ENCODE measurements around the gene ITPR2.
"Not testable (repeated sequence)": the region's sequence is repeated elsewhere in the genome, so short reads cannot be mapped to it uniquely, and the experiment has no call there.

The ITPR2 gene

GRCh38 chr12:26870491-26871419 lies 37.8 kb upstream of the ITPR2 start:
- TF ChIP-seq CTCF (IDR thresholded peaks at IDR 0.05; ENCODE audit: low read depth, low read length, missing control alignments), result no peak
- H3K4me3 ChIP-seq (ENCODE audit: low read depth, low read length), result no peak overlapping the region
- peak; percentile 43 for DNase-seq (ENCODE audit: low read depth)

GRCh38 chr12:26869908-26870459 lies 37.0 kb upstream of the ITPR2 start:
- TF ChIP-seq CTCF (IDR thresholded peaks at IDR 0.05; ENCODE audit: low read depth, low read length, missing control alignments), result no peak
- no peak for DNase-seq (ENCODE audit: low read depth)

GRCh38 chr12:26869104-26869494 lies 36.1 kb upstream of the ITPR2 start:
- no peak for DNase-seq (ENCODE audit: low read depth)
- no peak for TF ChIP-seq CTCF (IDR thresholded peaks at IDR 0.05; ENCODE audit: low read depth, low read length, missing control alignments)
- no peak overlapping the region for H3K4me3 ChIP-seq (ENCODE audit: low read depth, low read length)

More at GRCh38 chr12:26869908-26870459, 37.0 kb upstream of the ITPR2 start:
- H3K4me3 ChIP-seq (ENCODE audit: low read depth, low read length), result no peak overlapping the region

DNA sequence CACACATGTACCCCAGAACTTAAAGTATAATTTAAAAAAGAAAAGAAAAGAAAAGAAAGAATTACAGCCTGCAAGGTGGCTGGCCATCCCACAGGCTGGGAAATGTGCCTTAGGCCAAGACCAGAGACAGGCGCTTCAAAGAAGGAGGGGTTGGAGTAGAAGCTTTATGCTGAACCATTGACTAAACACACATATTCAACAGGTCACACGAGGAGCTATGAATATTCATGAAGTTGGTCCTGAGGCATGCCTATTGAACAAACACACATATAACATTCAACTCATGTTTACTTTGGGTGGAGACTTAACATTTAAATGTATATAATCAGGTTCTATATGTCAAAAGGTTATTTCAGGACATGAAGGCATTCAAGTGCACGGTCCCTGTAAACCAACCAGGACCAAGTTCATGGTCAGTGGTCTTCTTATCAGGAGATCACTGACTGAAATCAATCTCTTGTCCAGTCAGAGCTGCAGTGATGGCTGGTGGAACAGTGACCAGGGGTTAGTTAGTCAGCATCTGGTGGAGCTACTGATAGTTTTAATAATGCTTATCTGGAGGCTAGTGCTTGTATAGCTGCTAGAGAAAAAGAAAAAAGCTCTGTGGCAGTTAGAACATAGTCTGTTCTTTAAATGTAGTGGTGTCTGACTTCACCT lies 35.6 kb upstream of the ITPR2 start:
- TF ChIP-seq CTCF (IDR thresholded peaks at IDR 0.05; ENCODE audit: low read depth, low read length, missing control alignments), result no peak
- H3K4me3 ChIP-seq (ENCODE audit: low read depth, low read length), result no peak overlapping the region
- DNase-seq (ENCODE audit: low read depth), result no peak

DNA sequence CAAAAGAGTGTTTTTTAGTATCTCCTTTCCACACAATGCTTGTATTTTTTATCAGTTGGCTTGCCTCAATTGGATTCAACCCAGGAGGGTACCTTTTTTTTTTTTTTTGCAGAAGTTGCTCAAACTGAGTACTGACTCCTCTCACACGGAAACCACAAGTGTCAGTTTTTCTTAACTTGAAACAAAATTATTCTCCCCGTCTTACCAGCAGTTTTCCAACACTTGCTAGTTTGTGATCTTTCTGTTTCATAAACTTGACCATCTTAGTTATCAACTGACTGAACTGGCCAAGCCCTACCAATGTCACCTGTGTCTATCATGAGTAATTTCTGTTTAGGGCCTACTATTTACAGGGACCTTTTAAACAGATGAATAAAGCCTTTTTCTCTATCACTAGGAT lies 34.1 kb upstream of the ITPR2 start:
- no peak for TF ChIP-seq CTCF (IDR thresholded peaks at IDR 0.05; ENCODE audit: low read depth, low read length, missing control alignments)
- DNase-seq (ENCODE audit: low read depth), result peak; percentile 76
- no peak overlapping the region for H3K4me3 ChIP-seq (ENCODE audit: low read depth, low read length)

DNA sequence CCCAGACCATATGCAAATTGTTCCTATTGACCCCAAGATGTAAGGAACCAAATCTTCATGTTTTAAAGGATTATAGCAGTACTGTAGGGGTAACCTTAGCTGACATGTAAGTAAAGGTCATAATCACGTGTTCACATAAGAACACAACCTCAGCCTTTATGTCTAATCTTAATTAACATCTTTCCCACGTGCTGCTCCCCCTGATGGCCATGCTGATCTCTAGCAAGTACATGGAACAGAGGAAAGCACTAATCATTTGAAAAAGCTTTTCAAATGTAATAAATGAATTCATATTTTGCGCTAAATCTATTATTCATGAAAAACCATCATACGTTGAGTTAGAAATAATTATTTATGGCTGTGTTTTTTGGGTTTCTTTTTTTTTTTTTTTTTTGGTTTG lies 30.5 kb upstream of the ITPR2 start:
- no peak overlapping the region for H3K4me3 ChIP-seq (ENCODE audit: low read depth, low read length)
- no peak for DNase-seq (ENCODE audit: low read depth)
- TF ChIP-seq CTCF (IDR thresholded peaks at IDR 0.05; ENCODE audit: low read depth, low read length, missing control alignments), result peak; percentile 27

DNA sequence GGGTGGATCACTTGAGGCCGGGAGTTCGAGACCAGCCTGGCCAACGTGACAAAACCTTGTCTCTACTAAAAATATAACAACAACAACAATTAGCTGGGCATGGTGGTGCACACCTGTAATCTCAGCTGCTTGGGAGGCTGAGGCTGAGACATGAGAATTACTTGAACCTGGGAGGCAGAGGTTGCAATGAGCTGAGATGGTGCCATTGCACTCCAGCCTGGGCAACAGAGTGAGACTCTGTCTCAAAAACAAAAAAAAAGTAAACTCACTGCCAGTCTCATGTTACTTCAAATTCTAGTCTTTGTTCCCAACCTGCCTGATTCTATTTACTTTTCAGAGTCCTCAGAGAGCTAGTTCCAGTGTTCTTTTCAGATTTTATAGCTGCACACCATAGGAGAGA lies 29.8 kb upstream of the ITPR2 start:
- not testable (repeated sequence) for H3K4me3 ChIP-seq (ENCODE audit: low read depth, low read length); DNase-seq (ENCODE audit: low read depth)
